MM.1S (cell line): ENCODE measurements around the gene CDH4.

ENCODE experiments used
- EZH2 ChIP-seq: fragments of 300-600 bp; sonication (generic); optimal IDR thresholded peaks from 2 replicates; pipeline ENCODE3; 2017; ENCODE audit warnings: low read depth, mild to moderate bottlenecking, antibody characterized with exemption, low read length, mixed read lengths
- TF ChIP-seq, protein P1 (sequence below): fragments of 300-600 bp; sonication (generic); IDR thresholded peaks from 2 replicates; pipeline ENCODE4 v1.5.1; 2016; ENCODE audit warnings: antibody characterized with exemption, low read length, mixed read lengths

DNA sequence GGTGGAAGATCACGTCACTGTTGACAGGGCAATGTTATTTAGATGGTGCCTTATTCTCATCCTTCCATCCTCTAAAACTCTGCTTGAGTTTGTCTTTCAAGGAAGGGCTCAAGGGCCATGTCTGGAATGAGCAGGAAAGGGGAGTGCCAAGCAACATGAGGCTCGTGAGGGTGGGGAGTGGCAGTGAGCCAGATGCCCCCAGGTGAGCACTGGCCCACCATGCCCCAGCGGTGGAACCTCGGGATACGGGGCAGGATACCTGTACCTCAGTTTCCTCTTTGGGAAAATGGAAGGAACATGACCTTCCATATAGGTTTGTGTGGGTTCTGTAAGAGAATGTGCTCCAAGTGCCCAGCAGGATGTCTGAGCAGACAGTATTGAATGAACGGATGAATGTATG, 476.3 kb downstream of the CDH4 start:
- TF ChIP-seq, protein P1, sequence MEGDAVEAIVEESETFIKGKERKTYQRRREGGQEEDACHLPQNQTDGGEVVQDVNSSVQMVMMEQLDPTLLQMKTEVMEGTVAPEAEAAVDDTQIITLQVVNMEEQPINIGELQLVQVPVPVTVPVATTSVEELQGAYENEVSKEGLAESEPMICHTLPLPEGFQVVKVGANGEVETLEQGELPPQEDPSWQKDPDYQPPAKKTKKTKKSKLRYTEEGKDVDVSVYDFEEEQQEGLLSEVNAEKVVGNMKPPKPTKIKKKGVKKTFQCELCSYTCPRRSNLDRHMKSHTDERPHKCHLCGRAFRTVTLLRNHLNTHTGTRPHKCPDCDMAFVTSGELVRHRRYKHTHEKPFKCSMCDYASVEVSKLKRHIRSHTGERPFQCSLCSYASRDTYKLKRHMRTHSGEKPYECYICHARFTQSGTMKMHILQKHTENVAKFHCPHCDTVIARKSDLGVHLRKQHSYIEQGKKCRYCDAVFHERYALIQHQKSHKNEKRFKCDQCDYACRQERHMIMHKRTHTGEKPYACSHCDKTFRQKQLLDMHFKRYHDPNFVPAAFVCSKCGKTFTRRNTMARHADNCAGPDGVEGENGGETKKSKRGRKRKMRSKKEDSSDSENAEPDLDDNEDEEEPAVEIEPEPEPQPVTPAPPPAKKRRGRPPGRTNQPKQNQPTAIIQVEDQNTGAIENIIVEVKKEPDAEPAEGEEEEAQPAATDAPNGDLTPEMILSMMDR = no peak
- TF ChIP-seq EZH2 = no peak
